Endothelial cell of umbilical vein (primary cell): Measurements from ENCODE around the gene RENBP.

Source experiments
- CTCF ChIP-seq, 2 donors: IDR thresholded peaks; 1 replicate in 1 of 2; 2 replicates in 1 of 2; pipeline ENCODE4 v1.5.1; 2011; ENCODE audit warnings: low read length in 2 of 2, mild to moderate bottlenecking in 2 of 2, moderate library complexity in 2 of 2, control low read depth in 1 of 2, inconsistent platforms in 1 of 2, low read depth in 1 of 2; ENCODE audit not compliant: insufficient read depth in 1 of 2; ENCODE audit errors: extremely low read depth in 1 of 2
- POLR2A ChIP-seq: IDR thresholded peaks from 2 replicates; pipeline ENCODE4 v1.6.1; 2012; ENCODE audit warnings: low read depth, mild to moderate bottlenecking, control low read depth, low read length

GRCh38 chrX:153991013-153991580 is 46.7 kb upstream of the RENBP start:
- no peak for TF ChIP-seq POLR2A
- TF ChIP-seq CTCF (IDR thresholded peaks at IDR 0.05; ENCODE audit: extremely low read depth in 1 of 2, insufficient read depth in 1 of 2, low read depth in 1 of 2, low read length in 2 of 2): no peak
